Glomerular endothelial cell (primary cell): ENCODE measurements around the gene TUSC2. TPM values are rescaled to one million over a fixed set of nuclear protein-coding genes. Genes with fewer than 3 reads are reported as not detected.
"Not testable (repeated sequence)": the region's sequence is repeated elsewhere in the genome, so short reads cannot be mapped to it uniquely, and the experiment has no call there.

Experiments used
- DNase-seq: peaks from one replicate; pipeline ENCODE4 v3.0.0-alpha.2; 2011; ENCODE audit warnings: low read depth, low spot score; ENCODE audit errors: extremely low read depth
- total RNA-seq: library from RNA; depleted of rRNA; stranded (reverse); fragments of >200 nt; gene quantifications from 2 replicates; pipeline ENCODE4 v1.2.3, GENCODE V29; 2015

Gene TUSC2
- total RNA-seq, 1 donor from 2014 or later, result 28.0 TPM

DNA sequence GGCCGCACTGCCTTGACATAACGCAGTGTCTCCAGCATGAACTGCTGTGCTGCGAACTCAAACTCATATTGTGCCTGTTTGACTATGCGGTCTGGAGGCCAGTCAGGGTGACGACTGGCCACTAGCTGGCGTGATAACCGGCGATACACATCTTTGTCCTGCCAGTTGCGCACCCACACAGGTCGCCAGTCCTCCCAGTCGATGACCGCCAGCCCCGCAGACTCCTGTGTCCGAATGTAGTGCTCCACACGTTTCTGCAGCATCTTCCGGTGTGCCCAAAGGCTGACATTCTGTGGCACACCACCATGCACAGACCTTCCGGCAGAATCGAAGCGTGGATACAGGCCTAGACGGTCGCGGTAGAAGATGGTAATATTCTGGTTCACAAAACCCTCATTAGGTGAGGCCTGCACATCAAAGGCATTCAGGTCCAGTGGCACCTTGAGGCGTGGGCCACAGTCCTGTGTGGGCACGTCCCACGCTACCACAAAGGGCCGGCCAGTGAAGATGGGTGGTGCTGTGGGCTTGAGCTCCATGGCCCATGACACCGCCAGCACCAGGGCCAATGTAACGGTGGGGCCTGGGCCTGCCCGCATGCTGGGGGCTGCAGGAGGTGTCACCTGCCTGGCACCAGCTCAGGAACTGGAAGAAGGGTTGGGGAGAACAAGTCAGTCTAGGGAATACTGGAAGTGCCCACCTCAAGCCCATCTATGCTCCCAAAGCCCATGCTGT lies 8.0 kb downstream of the TUSC2 start:
- DNase-seq, result no peak

DNA sequence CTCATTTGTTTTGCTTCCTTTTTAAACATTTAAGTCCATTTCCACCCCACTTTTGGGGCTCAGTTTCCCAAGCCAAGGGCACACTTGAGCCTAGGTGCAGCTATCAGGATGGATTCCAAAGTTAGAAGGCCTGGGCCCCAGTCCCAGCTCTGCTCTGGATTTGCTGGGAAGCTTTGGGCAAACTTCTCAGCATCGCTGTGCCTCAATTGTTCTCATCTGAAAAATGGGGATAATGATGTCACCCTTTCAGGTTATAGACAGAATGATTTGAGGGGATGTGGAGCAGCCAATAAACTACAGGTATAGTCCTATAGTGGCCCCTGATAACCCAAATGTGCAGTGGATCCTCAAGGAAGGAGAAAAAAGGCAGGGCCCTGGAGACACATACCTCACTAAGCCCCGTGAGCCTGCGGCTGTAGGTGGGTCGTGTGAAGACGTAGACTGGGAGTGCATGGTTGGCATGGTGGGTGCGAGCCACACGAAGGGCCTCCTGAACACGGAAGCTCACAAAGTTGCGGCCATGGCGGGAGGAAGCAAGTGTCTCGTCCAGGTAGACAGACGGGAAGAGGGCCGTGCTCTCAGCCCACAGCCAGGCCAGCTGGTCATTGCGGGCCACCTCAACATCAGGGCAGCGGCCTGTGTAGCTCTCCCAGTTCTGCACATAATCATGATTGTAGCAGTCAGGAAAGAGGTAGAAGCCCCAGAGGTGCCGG lies 8.7 kb downstream of the TUSC2 start:
- no peak for DNase-seq

DNA sequence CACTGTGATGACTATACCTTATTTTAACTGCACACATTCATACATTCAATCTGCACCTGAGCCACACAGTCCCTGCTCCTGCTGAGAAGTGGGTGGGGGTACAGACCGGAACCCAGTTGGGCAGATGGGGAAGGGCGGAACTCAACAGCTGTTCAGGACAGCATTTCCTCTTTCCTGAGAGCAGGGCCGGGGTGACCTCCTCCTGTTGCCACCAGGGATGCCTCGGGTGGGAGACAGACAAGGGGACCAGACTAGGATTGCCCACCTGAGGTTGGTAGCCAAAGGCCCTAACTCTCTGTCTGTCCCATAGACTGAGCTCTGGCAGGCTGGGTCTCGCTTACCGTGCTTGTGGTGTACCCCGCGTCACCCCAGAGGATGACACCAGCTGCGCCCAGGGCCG lies 9.4 kb downstream of the TUSC2 start:
- no peak for DNase-seq

DNA sequence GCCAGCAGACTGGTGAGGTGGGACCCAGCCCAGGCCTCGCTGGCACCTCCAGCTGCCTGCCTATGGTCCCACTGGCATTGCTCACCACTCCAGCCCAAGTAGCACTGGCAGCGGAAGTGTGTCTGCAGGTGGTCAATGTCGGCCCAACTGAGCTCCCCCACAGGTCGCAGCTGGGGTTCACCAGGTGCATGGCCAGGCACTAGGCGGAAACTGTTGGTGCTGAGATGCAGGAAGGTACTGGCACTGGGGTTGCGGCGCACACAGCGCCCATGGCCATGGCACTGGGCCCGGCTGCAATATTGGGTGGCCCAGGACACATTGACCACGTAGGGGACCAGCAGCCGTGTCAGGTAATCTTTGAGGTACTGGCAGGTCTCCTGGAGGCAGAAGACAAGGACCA lies 9.9 kb downstream of the TUSC2 start:
- DNase-seq, result no peak

DNA sequence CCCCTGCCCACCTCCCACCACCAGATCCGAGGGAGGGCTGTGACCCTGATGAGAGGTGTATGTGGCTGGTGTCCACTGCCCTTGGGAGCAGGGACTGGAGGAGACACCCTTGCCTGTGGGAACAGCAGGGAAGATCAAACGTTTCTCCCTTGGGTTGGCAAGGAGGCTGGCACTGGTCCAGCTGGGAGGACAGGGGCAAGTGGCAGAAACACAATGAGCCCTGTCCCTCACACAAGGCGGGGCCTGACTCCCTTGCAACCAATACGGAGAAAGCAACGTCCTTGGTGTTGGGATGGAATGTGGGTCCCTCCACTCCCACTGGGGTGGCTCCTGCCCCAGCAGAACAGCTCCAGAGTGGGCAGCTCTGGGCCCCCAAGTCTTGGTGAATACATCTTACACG lies 10.7 kb downstream of the TUSC2 start:
- no peak for DNase-seq

DNA sequence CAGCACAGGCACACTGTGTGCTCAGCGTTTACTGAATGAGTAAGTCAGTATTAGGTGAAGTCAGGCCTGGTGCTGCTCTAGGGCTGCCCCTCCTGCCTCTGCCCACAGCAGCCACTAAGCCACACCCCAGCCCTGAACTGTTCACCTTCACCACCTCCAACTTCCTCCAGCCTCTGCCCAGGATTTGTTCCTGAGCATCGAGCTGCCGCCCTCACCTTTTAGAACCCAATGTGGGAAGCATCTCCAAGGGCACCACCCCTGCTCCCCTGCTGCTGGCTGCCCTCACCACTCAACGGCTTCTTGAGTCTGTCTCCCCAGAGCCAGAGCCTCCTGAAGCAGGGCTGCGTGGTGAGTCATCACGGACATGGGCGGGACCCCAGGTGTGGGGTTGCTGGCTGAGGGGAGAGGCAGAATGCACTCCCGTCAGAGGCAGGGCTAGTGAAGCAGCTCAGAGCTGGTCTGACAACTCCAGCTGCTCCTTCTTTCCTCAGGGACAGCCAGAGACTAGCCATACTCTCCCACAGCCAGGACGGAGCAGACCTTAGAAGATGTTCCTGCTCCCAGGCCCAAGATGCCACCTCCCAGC lies 11.3 kb downstream of the TUSC2 start:
- DNase-seq, result no peak

DNA sequence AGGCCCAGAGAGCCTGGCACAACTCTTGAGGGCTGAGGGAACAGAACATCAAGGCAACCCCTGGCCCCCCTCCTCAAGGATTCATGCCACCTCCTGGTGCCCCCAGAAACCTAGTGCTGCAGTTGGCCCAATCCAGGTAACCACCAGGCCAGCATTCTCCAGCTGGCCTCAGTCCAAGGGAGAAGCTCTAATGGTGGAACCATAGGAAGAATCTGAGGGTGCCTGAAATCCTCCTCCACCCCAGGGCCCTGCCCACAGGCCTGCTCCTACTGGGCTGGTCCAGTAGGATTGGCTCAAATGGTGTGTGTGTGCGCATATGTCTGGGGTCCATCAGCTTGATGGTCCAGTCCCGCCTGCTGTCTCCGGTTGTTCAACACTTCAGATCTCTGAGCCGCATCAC lies 13.2 kb downstream of the TUSC2 start:
- DNase-seq, result no peak

DNA sequence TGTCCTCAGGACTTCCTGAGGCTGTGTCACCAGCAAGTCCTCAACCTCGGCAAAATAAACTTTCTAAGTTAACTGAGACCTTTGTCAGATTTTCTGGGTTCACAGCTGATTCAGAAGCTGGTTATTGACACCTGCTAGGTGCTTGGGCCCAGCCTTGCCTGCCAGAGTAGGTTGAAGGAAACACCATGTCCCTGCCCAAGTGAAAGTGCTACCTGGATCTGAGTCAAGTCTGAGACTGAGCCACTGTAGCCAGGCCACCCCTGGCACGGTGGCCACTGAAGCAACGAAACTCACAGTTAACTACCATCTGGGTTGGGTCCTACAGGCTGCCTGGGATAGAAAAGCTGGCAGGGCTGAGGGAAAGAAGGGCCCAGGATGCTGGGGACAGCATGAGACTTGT lies 13.7 kb downstream of the TUSC2 start:
- no peak for DNase-seq

DNA sequence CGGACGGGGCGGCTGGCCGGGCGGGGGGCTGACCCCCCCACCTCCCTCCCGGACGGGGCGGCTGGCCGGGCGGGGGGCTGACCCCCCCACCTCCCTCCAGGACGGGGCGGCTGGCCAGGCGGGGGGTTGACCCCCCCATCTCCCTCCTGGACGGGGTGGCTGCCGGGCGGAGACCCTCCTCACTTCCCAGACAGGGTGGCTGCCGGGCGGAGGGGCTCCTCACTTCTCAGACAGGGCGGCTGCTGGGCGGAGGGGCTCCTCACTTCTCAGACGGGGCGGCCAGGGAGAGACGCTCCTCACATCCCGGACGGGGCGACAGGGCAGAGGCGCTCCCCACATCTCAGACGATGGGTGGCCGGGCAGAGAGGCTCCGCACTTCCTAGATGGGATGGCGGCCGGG lies 16.0 kb downstream of the TUSC2 start:
- not testable (repeated sequence) for DNase-seq

DNA sequence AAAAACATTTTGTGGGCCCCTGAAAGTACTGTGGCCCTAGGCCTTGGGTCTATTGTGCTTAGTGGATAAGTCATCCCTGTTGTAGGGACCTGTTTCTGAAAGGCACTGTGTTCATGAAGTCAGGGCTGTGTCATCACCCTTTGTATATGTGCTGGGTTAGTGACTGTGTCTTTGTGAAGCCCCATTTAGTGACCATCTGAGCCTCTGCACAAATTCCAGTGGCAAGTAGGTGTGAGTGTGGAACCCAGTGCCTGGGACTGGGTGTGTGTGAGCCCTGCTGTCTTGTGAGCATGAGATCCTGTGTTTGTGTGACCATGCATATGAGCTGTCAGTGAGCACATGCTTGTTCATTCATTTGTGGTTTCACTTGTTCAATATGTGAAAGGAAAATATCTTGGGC lies 23.4 kb downstream of the TUSC2 start:
- no peak for DNase-seq

DNA sequence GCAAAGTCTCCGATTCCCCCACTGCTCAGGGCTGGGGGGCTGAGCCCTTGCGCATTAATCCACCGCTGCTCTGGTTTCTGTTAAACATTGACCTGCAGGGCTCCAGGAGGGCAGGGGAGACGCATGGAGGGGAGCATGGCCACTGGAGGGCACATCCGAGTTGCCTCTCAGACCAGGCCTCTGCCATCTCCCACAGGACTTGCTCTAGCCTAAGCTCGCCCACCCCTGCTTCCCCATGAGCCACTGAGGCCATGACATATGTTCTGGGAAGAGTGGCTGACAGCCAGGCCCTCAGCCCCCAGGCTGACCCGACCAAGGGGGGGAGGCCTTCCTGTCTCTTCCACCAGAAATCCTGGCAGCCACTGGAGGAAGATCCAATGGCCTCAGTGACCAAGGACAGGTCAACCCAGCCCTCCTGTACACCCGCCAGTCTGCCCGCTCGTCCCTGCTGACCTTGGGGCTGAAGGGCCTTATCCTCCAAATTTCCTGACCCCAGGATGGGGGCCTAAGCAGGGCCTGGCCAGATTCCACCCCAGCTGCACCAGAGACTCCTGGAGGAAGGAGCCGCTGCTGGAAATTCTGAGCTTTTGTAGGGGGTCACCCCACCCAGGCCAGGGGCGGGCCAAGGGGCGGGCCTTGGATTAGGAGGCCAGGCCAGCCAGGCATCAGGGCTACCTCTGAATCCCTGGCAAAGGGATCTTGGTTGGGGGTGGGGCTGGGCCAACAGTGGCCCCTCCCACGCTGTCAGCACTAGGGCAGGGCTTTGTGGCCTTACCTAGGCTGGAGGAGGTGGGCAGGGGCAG lies 24.8 kb downstream of the TUSC2 start, which contains the start of gene HYAL1:
HYAL1 (minus strand) TSS at position 562 of the 803 bp plus-strand sequence. CDS start 618 bp downstream, outside the sequence.
- DNase-seq, result no peak

DNA sequence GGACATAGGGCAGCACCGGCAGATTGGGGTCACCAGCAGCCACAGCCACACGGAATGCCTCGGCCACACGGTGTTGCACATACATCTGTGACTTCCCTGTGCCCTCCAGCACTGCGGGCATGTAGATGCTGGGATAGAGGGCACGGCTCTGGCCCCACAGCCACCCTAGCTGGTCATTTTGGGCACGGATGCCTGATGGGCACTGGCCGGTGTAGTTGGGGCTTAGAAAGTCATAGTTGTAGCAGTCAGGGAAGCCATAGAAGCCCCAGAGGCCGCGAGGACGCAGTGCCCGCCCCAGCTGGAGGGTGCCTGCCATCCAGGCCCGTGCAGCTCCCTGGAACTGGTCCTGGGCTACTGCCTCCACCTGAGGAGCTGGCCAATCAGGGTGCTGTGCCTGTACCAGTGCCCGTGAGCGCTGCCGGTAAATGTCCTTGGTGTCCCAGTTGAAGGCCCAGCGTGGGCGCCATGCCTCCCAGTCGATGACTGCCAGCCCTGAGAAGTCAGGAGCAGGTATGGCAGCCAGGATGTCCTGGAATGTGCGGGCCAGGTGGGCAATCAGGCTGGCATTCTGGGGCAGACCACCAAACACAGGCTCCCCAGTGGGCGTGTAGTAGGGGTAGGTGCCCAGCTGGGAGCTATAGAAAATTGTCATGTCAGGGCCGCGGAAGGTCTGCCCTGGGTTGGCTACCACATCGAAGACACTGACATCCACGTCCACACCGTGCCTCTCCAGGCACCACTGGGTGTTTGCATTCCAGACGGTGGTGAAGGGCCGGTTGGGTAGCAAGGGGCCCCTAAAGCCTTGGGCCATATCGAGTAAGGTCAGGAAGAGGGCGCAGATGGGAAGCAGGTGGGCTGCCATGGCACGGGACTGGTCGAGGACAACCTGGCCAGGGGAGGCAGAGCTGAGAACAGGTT lies 25.7 kb downstream of the TUSC2 start:
- no peak for DNase-seq

DNA sequence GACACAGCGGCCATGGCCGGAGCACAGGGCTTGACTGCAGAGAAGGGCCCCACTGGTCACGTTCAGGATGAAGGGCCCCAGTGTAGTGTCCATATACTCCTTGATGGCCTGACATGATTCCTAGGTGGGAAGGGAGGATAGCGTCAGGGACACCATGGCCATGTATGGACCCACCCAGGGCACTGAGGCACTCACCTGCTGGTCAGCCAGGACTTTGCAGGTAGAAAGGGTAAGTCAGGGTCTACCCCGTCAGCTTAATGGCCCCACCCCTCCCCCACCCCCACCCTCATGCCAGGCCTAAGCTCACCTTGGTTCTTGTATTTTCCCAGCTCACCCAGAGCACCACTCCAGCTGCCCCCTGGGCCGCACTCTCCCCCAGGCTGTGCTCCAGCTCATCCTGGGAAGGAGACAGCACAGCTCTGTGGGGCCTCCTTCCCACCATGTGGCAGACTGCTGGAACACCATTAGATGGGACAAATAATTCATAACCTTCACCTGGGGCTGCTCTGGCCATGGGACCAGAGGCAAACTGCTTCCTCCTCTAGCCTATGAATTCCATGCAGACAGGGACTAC lies 27.3 kb downstream of the TUSC2 start:
- DNase-seq, result no peak

DNA sequence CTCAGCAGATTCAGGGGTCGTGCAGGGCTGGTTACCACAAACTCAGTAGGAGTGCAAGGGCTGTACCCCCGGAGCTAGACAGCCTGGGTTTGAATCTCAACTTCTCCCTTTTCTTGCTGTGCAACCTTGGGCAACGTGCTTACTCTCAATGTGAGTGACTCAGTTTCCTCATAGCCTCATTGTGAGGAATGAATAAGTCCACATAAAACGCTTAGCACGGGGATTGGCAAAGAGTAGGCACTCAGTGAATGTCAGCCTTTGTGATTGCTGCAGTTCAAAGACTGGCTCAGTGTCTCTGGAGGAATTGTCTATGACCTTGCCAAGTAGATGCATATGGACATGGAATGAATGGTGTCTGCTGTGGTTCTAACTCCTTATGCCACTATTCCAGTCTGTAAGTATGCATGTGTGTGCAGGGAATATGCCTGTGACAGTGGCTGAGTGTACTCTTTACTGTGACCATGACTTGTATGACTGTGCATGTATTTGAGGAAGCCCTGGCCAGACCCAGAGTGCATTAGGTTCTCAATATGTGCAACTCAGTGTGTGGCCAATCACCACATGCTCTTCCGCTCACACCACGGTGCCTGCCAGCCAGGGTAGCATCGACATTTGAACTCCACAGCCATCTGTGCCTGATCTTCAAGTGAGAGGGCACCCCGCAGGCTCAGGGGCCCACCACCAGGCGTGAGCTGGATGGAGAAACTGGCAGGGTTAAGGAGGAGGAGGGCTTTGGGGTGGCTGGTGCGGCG lies 27.9 kb downstream of the TUSC2 start:
- no peak for DNase-seq

DNA sequence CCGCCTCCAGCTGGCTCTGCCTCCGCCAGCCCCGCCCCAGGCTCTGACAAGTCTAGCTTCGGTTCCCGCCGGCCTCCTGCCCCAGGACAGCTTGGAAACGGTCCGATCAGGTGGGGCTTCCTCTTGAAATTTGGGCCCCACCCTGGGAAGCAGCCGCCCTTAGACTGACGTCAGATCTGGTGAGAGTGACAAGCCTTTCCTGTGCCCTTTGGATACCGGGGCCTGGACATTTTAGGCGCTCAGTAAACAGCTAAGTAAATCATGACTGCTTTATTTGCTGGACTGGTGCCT lies 28.4 kb downstream of the TUSC2 start:
- no peak for DNase-seq

DNA sequence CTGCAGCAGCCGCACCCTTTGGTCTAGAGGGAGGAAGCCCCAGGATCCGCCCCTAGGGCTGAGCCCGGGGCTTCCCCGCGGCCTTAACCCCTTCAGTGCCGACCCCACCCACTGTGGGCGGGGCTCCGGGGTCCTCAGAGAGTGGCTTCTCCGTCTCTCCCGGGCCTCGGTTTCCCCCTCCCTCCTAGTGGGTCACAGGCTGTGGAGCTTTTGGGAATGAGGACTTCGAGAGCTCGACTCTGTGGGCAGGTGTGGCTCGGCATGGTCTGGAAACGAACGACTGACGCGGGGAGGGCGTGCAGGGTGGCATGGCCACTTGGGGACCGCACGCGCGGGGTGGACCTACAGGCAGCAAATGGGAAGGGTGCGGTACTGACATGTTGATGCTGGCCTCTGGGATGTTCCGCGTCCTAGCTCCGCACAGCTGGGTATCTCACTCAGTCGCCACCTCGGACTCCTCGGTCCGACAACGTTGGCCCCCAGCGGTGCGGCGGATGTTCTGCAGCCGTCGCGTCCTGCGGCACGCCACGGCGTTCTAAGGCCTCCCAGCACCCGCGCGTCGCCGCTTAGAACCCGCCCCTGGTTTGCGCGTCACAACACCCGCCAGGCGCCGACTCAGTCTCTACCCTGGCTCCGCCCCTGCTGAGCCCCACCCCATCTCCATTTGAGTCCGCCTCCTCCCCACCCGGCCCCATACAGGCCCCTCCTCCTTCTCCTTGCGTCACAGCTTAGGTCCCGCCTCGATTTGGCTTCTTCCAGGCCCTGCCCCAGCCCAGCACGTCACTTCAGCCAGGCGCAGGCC lies 29.0 kb downstream of the TUSC2 start, which contains the start of the genes HYAL3 and NAA80:
HYAL3 (minus strand) TSS at position 570 of the 802 bp plus-strand sequence. CDS start 3,803 bp downstream, outside the sequence.
NAA80 (minus strand) TSS at position 570 of the 802 bp plus-strand sequence. CDS start 1,942 bp downstream, outside the sequence.
- DNase-seq, result peak; percentile 94

DNA sequence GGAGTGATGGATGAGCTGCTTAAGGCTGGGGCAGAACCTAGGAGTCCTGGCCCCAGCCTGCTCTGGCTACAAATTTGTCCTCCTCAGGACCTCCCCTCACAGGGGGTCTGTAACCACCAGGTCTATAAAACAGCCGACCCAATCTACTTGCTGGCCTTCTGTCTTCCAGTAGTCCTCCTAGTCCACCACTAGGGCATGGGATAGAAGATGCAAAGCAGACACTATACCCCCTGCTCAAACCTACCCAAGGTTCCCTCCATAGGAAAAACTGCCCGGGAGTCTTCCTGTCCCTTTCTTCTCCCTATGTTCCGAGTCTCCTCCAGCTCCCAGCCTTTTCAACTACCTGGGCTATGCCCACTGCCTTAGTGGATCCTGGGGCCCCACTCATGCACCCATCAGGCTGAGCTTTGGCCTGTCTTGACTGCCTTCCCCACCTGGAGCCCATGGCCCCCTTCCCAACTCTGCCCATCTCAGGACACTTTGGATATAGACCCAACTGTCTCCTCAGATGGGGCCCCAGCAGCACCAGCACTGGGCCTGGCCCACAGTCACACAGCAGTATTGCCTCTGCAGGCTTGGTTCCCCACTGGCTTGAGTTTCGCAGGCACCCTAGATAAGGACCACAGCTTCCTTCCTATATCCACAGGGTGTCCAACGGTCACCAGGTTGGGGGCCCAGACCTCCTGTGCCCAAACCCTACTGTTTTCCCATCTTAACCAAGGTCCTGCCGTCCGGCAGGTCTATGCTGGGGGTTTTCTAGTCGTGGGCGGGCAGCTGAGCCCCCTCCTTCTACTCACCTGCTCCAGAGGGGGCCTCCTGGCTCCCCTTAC lies 29.9 kb downstream of the TUSC2 start:
- DNase-seq, result no peak
